ENCODE data around the gene KCNH3. TPM values are rescaled to one million over a fixed set of nuclear protein-coding genes. Genes with fewer than 3 reads are reported as not detected.

Gene KCNH3
- polyA plus RNA-seq, 1 donor from 2014 or later, result 0.63 TPM

GRCh38 chr12:49562233-49562632, 23.4 kb downstream of the KCNH3 start:
- Histone ChIP-seq H3K4me3 (ENCODE audit: low read length) (no peak overlapping the region), H3K9me3 (ENCODE audit: low read length) (no peaks in the 10 kb centered on the region), H3K27me3 (ENCODE audit: insufficient read depth, low read depth, low read length) (no peaks in the 10 kb centered on the region), H3K79me2 (replicated peaks; ENCODE audit: insufficient read depth, low read length) (peaks cover 8% of the 10 kb centered on the region), H3F3A (ENCODE audit: insufficient read depth, low read length, poor library complexity, severe bottlenecking) (no peaks in the 10 kb centered on the region), H3K9me2 (ENCODE audit: insufficient read depth, low read length) (no peaks in the 10 kb centered on the region), H3K4me2 (ENCODE audit: low read length) (no peak overlapping the region), H2AFZ (ENCODE audit: low read depth, low read length) (no peak overlapping the region), H3K27ac (ENCODE audit: low read length) (no peak overlapping the region), H3K9ac (ENCODE audit: low read length) (no peak overlapping the region), H3K36me3 (ENCODE audit: insufficient read depth, low read length) (no peaks in the 10 kb centered on the region), H4K20me1 (ENCODE audit: insufficient read depth) (no peaks in the 10 kb centered on the region)
- TF ChIP-seq EP300 (conservative IDR thresholded peaks at IDR 0.05; ENCODE audit: poor library complexity, severe bottlenecking) (no peak), TAF1 (IDR thresholded peaks at IDR 0.05; ENCODE audit: low read depth) (no peak), REST (IDR thresholded peaks at IDR 0.05; ENCODE audit: borderline replicate concordance) (no peak), EZH2 (IDR thresholded peaks at IDR 0.05; ENCODE audit: borderline replicate concordance, insufficient read depth, low read length, poor library complexity, severe bottlenecking) (no peak), POLR2AphosphoS5 (IDR thresholded peaks at IDR 0.05) (no peak), CTCF (IDR thresholded peaks at IDR 0.05; ENCODE audit: poor library complexity, severe bottlenecking) (no peak), RAD21 (conservative IDR thresholded peaks at IDR 0.05) (no peak), MXI1 (conservative IDR thresholded peaks at IDR 0.05; ENCODE audit: poor library complexity, severe bottlenecking) (no peak), SMC3 (conservative IDR thresholded peaks at IDR 0.05; ENCODE audit: poor library complexity) (no peak)

GRCh38 chr12:49562831-49563230, 24.0 kb downstream of the KCNH3 start:
- no peak for TF ChIP-seq RAD21 (conservative IDR thresholded peaks at IDR 0.05)
- no peak for TF ChIP-seq SMC3 (conservative IDR thresholded peaks at IDR 0.05; ENCODE audit: poor library complexity)
- no peak for TF ChIP-seq POLR2AphosphoS5 (IDR thresholded peaks at IDR 0.05)
- no peak for TF ChIP-seq TAF1 (IDR thresholded peaks at IDR 0.05; ENCODE audit: low read depth)
- no peak for TF ChIP-seq REST (IDR thresholded peaks at IDR 0.05; ENCODE audit: borderline replicate concordance)
- TF ChIP-seq EZH2 (IDR thresholded peaks at IDR 0.05; ENCODE audit: borderline replicate concordance, insufficient read depth, low read length, poor library complexity, severe bottlenecking), result no peak
- TF ChIP-seq MXI1 (conservative IDR thresholded peaks at IDR 0.05; ENCODE audit: poor library complexity, severe bottlenecking), result no peak
- no peak for TF ChIP-seq EP300 (conservative IDR thresholded peaks at IDR 0.05; ENCODE audit: poor library complexity, severe bottlenecking)
- TF ChIP-seq CTCF (IDR thresholded peaks at IDR 0.05; ENCODE audit: poor library complexity, severe bottlenecking), result no peak
- no peak overlapping the region for H3K9ac ChIP-seq (ENCODE audit: low read length)
- H3K27me3 ChIP-seq (ENCODE audit: insufficient read depth, low read depth, low read length), result no peaks in the 10 kb centered on the region
- no peak overlapping the region for H3K4me2 ChIP-seq (ENCODE audit: low read length)
- peaks cover 11% of the 10 kb centered on the region for H3K79me2 ChIP-seq (replicated peaks; ENCODE audit: insufficient read depth, low read length)
- H3K9me2 ChIP-seq (ENCODE audit: insufficient read depth, low read length), result no peaks in the 10 kb centered on the region
- no peak overlapping the region for H3K4me3 ChIP-seq (ENCODE audit: low read length)
- H3F3A ChIP-seq (ENCODE audit: insufficient read depth, low read length, poor library complexity, severe bottlenecking), result no peaks in the 10 kb centered on the region
- H3K36me3 ChIP-seq (ENCODE audit: insufficient read depth, low read length), result no peaks in the 10 kb centered on the region
- H3K9me3 ChIP-seq (ENCODE audit: low read length), result no peaks in the 10 kb centered on the region
- no peaks in the 10 kb centered on the region for H4K20me1 ChIP-seq (ENCODE audit: insufficient read depth)
- H3K27ac ChIP-seq (ENCODE audit: low read length), result no peak overlapping the region
- H2AFZ ChIP-seq (ENCODE audit: low read depth, low read length), result no peak overlapping the region
